Liver (tissue), 3 donors: ENCODE data around the gene IARS1.

Experiments
- CTCF ChIP-seq: fragments of 150-350 bp; IDR thresholded peaks from 2 replicates; pipeline ENCODE4 v1.5.1; 2017; ENCODE audit warnings: improper control_type of control experiment, low read depth, low read length; ENCODE audit not compliant: missing input control
- JUND ChIP-seq, 2 donors: IDR thresholded peaks; 2 replicates each; pipeline ENCODE4 v1.6.1; 2016; ENCODE audit warnings: antibody characterized with exemption in 2 of 2
- NR2F2 ChIP-seq: IDR thresholded peaks from 2 replicates; pipeline ENCODE4 v1.6.1; 2016; ENCODE audit warnings: antibody characterized with exemption
- RAD21 ChIP-seq, 2 donors: IDR thresholded peaks; 2 replicates each; pipeline ENCODE4 v1.6.1; 2016; ENCODE audit warnings: antibody characterized with exemption in 2 of 2, mild to moderate bottlenecking in 2 of 2
- SP1 ChIP-seq: IDR thresholded peaks from 2 replicates; pipeline ENCODE4 v1.6.1; 2018; ENCODE audit warnings: antibody characterized with exemption, mild to moderate bottlenecking
- TAF1 ChIP-seq: conservative IDR thresholded peaks from 2 replicates; pipeline ENCODE4 v1.6.1; 2016; ENCODE audit warnings: antibody characterized with exemption, mild to moderate bottlenecking
- YY1 ChIP-seq: IDR thresholded peaks from 2 replicates; pipeline ENCODE4 v1.6.1; 2016; ENCODE audit warnings: antibody characterized with exemption, mild to moderate bottlenecking
- TF ChIP-seq, protein P1 (sequence below): IDR thresholded peaks from 2 replicates; pipeline ENCODE4 v1.6.1; 2016; ENCODE audit warnings: antibody characterized with exemption
- TF ChIP-seq, protein P2 (sequence below): IDR thresholded peaks from 2 replicates; pipeline ENCODE4 v1.6.1; 2016; ENCODE audit warnings: antibody characterized with exemption
- donor health status: healthy.
- donor health status: healthy.

DNA sequence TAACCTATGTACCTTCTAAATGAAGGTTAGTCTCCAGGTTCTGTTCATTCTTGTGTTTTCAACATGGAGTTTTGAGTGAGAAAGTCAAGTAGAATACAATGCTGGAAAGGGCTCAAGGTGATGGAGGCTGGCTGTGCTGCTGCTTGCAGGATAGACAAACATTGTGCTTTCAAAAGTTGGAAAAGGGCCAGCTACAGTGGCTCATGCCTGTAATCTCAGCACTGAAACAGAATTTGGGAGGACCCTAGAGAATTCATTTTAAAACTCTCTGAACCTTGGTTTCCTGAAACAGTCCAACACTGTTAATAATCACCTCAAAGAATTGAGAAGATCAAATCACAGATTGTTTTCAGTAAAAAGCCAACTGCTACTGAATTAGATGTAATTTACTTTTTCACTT lies 15.4 kb upstream of the IARS1 start:
- TF ChIP-seq JUND (IDR thresholded peaks at IDR 0.05): no peak
- TF ChIP-seq CTCF: no peak
- no peak for TF ChIP-seq RAD21 (IDR thresholded peaks at IDR 0.05)
- no peak for TF ChIP-seq YY1
- no peak for TF ChIP-seq NR2F2
- TF ChIP-seq TAF1: no peak
- no peak for TF ChIP-seq SP1
- TF ChIP-seq, protein P1, sequence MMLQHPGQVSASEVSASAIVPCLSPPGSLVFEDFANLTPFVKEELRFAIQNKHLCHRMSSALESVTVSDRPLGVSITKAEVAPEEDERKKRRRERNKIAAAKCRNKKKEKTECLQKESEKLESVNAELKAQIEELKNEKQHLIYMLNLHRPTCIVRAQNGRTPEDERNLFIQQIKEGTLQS: no peak
- TF ChIP-seq, protein P2, sequence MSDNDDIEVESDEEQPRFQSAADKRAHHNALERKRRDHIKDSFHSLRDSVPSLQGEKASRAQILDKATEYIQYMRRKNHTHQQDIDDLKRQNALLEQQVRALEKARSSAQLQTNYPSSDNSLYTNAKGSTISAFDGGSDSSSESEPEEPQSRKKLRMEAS: no peak
